ENCODE results near the gene RABGEF1. TPM values are rescaled to one million over a fixed set of nuclear protein-coding genes. Genes with fewer than 3 reads are reported as not detected.
"Not testable (repeated sequence)": the region's sequence is repeated elsewhere in the genome, so short reads cannot be mapped to it uniquely, and the experiment has no call there.

RABGEF1 gene
- total and polyA plus RNA-seq, 7 donors = 10.2 to 47.2 (median 36.4) TPM

- intact Hi-C loops (cut with DNase I) = loop anchor here (2.0 to 10.0 kb wide), 5 partner anchors 105 to 457 kb away; partner anchors contain the start of genes RABGEF1, SBDS and TYW1
- TF ChIP-seq CTCF (IDR thresholded peaks at IDR 0.05) (no peak), EP300 (IDR thresholded peaks at IDR 0.05) (no peak), POLR2A (IDR thresholded peaks at IDR 0.05) (no peak), POLR2AphosphoS5 (IDR thresholded peaks at IDR 0.05) (no peak)
- Histone ChIP-seq H3K4me1 (peaks cover 0 to 19% (median 14%) of the 10 kb centered on the region in 4 donors), H3K9me3 (no peaks in the 10 kb centered on the region), H3K27ac (peak overlapping the region; percentile 81 to 96 (median 93)), H3K27me3 (no peaks in the 10 kb centered on the region), H3K36me3 (no peaks in the 10 kb centered on the region), H3K4me3 (peak overlapping the region; percentile 51 to 94 (median 72))
- no peak for DNase-seq
- 70 to 77% methylated on average over 19 of the region's 19 CpGs for WGBS, 2 donors
These were observed 105.0 kb downstream of the RABGEF1 start for GRCh38 chr7:66845379-66846095.

- intact Hi-C loops (cut with DNase I) = loop anchor here (5.0 to 10.0 kb wide), 4 partner anchors 151 to 456 kb away; partner anchors contain the start of genes SBDS and TYW1
- peak overlapping the region in 3 of 4 donors; percentile 81 to 96 (median 92) for H3K27ac ChIP-seq
- 95 to 96% methylated on average over 4 of the region's 4 CpGs for WGBS, 2 donors
- not testable (repeated sequence) for H3K9me3 ChIP-seq, DNase-seq, H3K27me3 ChIP-seq, H3K36me3 ChIP-seq
- peaks cover 0 to 19% (median 14%) of the 10 kb centered on the region in 4 donors for H3K4me1 ChIP-seq
- peak overlapping the region in 1 of 4 donors; percentile 94 for H3K4me3 ChIP-seq
These were observed 105.5 kb downstream of the RABGEF1 start for GRCh38 chr7:66846096-66846445.

- 41 to 59% methylated on average over 1 of the region's 2 CpGs for WGBS, 2 donors
- intact Hi-C loops (cut with DNase I) = loop anchor here (5.0 to 10.0 kb wide), 4 partner anchors 150 to 455 kb away; partner anchors contain the start of genes SBDS and TYW1
- not testable (repeated sequence) for DNase-seq, H3K27me3 ChIP-seq, H3K4me3 ChIP-seq, H3K27ac ChIP-seq, H3K9me3 ChIP-seq, H3K36me3 ChIP-seq
- peaks cover 0 to 19% (median 14%) of the 10 kb centered on the region in 4 donors for H3K4me1 ChIP-seq
These were observed 107.0 kb downstream of the RABGEF1 start for GRCh38 chr7:66847523-66847855.

GRCh38 chr7:66847879-66848790 is 107.6 kb downstream of the RABGEF1 start:
- no peak for DNase-seq
- Histone ChIP-seq H3K27ac (peak overlapping the region in 1 of 4 donors; percentile 23), H3K4me3 (no peak overlapping the region), H3K36me3 (no peaks in the 10 kb centered on the region), H3K4me1 (peaks cover 0 to 19% (median 14%) of the 10 kb centered on the region in 4 donors), H3K9me3 (no peaks in the 10 kb centered on the region), H3K27me3 (no peaks in the 10 kb centered on the region)
- no peak for TF ChIP-seq EP300 (IDR thresholded peaks at IDR 0.05)
- intact Hi-C loops (cut with DNase I) = loop anchor here (5.0 to 10.0 kb wide), 4 partner anchors 149 to 454 kb away; partner anchors contain the start of genes SBDS and TYW1
- WGBS, 2 donors = 72 to 80% methylated on average over 9 of the region's 9 CpGs

- TF ChIP-seq POLR2A (IDR thresholded peaks at IDR 0.05) (no peak), POLR2AphosphoS5 (IDR thresholded peaks at IDR 0.05) (no peak), CTCF (IDR thresholded peaks at IDR 0.05) (no peak), EP300 (IDR thresholded peaks at IDR 0.05) (no peak)
- intact Hi-C loops (cut with DNase I) = no loop called here
- H3K4me1 ChIP-seq = no peaks in the 10 kb centered on the region
- 92 to 98% methylated on average over 1 of the region's 1 CpG for WGBS, 2 donors
- H3K36me3 ChIP-seq = peaks cover 0 to 44% (median 4%) of the 10 kb centered on the region in 4 donors
- no peak overlapping the region for H3K4me3 ChIP-seq
- H3K9me3 ChIP-seq = no peaks in the 10 kb centered on the region
- H3K27me3 ChIP-seq = no peaks in the 10 kb centered on the region
- H3K27ac ChIP-seq = no peak overlapping the region
- DNase-seq = no peak
These were observed 118.8 kb downstream of the RABGEF1 start for GRCh38 chr7:66859339-66859738.
